ENCODE measurements around the gene SCUBE1.

Gene SCUBE1

GRCh38 chr22:43315687-43316217 lies 27.4 kb downstream of the SCUBE1 start:
- peaks cover 31% of the 10 kb centered on the region for H3K4me1 Mint-ChIP-seq
- peak overlapping the region in 1 of 3 experiments; percentile 56 for H3K27ac Mint-ChIP-seq
- H3K9me3 Mint-ChIP-seq, result no peaks in the 10 kb centered on the region
- peaks cover 5% of the 10 kb centered on the region for H3K36me3 Mint-ChIP-seq (ENCODE audit: low read depth)
- H3K4me3 Mint-ChIP-seq, result no peak overlapping the region
- TF ChIP-seq CTCF (IDR thresholded peaks at IDR 0.05; ENCODE audit: unreplicated experiment in 3 of 3), result no peak
- H3K27me3 Mint-ChIP-seq (ENCODE audit: low read depth), result peaks cover 52% of the 10 kb centered on the region

- H3K36me3 Mint-ChIP-seq (ENCODE audit: low read depth), result peaks cover 5% of the 10 kb centered on the region
- peak overlapping the region in 1 of 3 experiments; percentile 91 for H3K27ac Mint-ChIP-seq
- TF ChIP-seq CTCF (IDR thresholded peaks at IDR 0.05; ENCODE audit: unreplicated experiment in 3 of 3), result no peak
- H3K27me3 Mint-ChIP-seq (ENCODE audit: low read depth), result peaks cover 51% of the 10 kb centered on the region
- no peak overlapping the region for H3K4me3 Mint-ChIP-seq
- peaks cover 41% of the 10 kb centered on the region for H3K4me1 Mint-ChIP-seq
- H3K9me3 Mint-ChIP-seq, result no peaks in the 10 kb centered on the region
Measured at GRCh38 chr22:43314611-43315010, 28.6 kb downstream of the SCUBE1 start.

- peaks cover 47% of the 10 kb centered on the region for H3K4me1 Mint-ChIP-seq
- H3K4me3 Mint-ChIP-seq, result no peak overlapping the region
- H3K27ac Mint-ChIP-seq, result peak overlapping the region; percentile 41 to 91 (median 54)
- H3K36me3 Mint-ChIP-seq (ENCODE audit: low read depth), result peaks cover 5% of the 10 kb centered on the region
- H3K27me3 Mint-ChIP-seq (ENCODE audit: low read depth), result peaks cover 50% of the 10 kb centered on the region
- H3K9me3 Mint-ChIP-seq, result no peaks in the 10 kb centered on the region
- no peak for TF ChIP-seq CTCF (IDR thresholded peaks at IDR 0.05; ENCODE audit: unreplicated experiment in 3 of 3)
Measured at GRCh38 chr22:43313890-43314474, 29.2 kb downstream of the SCUBE1 start.

GRCh38 chr22:43313244-43313889 lies 29.8 kb downstream of the SCUBE1 start:
- Mint-ChIP-seq H3K27ac (peak overlapping the region; percentile 41 to 91 (median 54)), H3K4me1 (peaks cover 53% of the 10 kb centered on the region), H3K9me3 (no peaks in the 10 kb centered on the region), H3K27me3 (ENCODE audit: low read depth) (peaks cover 54% of the 10 kb centered on the region), H3K4me3 (peak overlapping the region in 1 of 3 experiments; percentile 9), H3K36me3 (ENCODE audit: low read depth) (peaks cover 5% of the 10 kb centered on the region)
- TF ChIP-seq CTCF (IDR thresholded peaks at IDR 0.05; ENCODE audit: unreplicated experiment in 3 of 3), result no peak

GRCh38 chr22:43312608-43313007 lies 30.6 kb downstream of the SCUBE1 start:
- Mint-ChIP-seq H3K27me3 (ENCODE audit: low read depth) (peaks cover 53% of the 10 kb centered on the region), H3K4me3 (no peak overlapping the region), H3K27ac (peak overlapping the region in 1 of 3 experiments; percentile 91), H3K36me3 (ENCODE audit: low read depth) (peaks cover 5% of the 10 kb centered on the region), H3K9me3 (no peaks in the 10 kb centered on the region), H3K4me1 (peaks cover 56% of the 10 kb centered on the region)
- TF ChIP-seq CTCF (IDR thresholded peaks at IDR 0.05; ENCODE audit: unreplicated experiment in 3 of 3), result no peak
